ENCODE measurements around the gene SSPN.

The SSPN gene

GRCh38 chr12:26283046-26283445 is 87.7 kb downstream of the SSPN start:
- no peak overlapping the region for H3K4me3 ChIP-seq (ENCODE audit: low read depth, low read length)
- no peak for TF ChIP-seq CTCF (IDR thresholded peaks at IDR 0.05; ENCODE audit: insufficient read depth, low read depth, low read length, missing control alignments)
- DNase-seq (ENCODE audit: low read depth) = no peak

- no peak for DNase-seq (ENCODE audit: low read depth)
- TF ChIP-seq CTCF (IDR thresholded peaks at IDR 0.05; ENCODE audit: insufficient read depth, low read depth, low read length, missing control alignments) = no peak
- no peak overlapping the region for H3K4me3 ChIP-seq (ENCODE audit: low read depth, low read length)
These were observed 88.2 kb downstream of the SSPN start for GRCh38 chr12:26283617-26284016.

GRCh38 chr12:26285401-26285800 is 90.0 kb downstream of the SSPN start:
- TF ChIP-seq CTCF (IDR thresholded peaks at IDR 0.05; ENCODE audit: insufficient read depth, low read depth, low read length, missing control alignments) = no peak
- no peak for DNase-seq (ENCODE audit: low read depth)
- H3K4me3 ChIP-seq (ENCODE audit: low read depth, low read length) = no peak overlapping the region

- H3K4me3 ChIP-seq (ENCODE audit: low read depth, low read length) = no peak overlapping the region
- no peak for DNase-seq (ENCODE audit: low read depth)
- TF ChIP-seq CTCF (IDR thresholded peaks at IDR 0.05; ENCODE audit: insufficient read depth, low read depth, low read length, missing control alignments) = no peak
These were observed 90.8 kb downstream of the SSPN start for GRCh38 chr12:26286186-26286585.

GRCh38 chr12:26287671-26288381 is 92.5 kb downstream of the SSPN start:
- no peak overlapping the region for H3K4me3 ChIP-seq (ENCODE audit: low read depth, low read length)
- TF ChIP-seq CTCF (IDR thresholded peaks at IDR 0.05; ENCODE audit: insufficient read depth, low read depth, low read length, missing control alignments) = no peak
- peak; percentile 23 for DNase-seq (ENCODE audit: low read depth)

GRCh38 chr12:26290565-26290964 is 95.2 kb downstream of the SSPN start:
- no peak for TF ChIP-seq CTCF (IDR thresholded peaks at IDR 0.05; ENCODE audit: insufficient read depth, low read depth, low read length, missing control alignments)
- DNase-seq (ENCODE audit: low read depth) = no peak

GRCh38 chr12:26292596-26292995 is 97.2 kb downstream of the SSPN start:
- DNase-seq (ENCODE audit: low read depth) = no peak
- no peak overlapping the region for H3K4me3 ChIP-seq (ENCODE audit: low read depth, low read length)
- TF ChIP-seq CTCF (IDR thresholded peaks at IDR 0.05; ENCODE audit: insufficient read depth, low read depth, low read length, missing control alignments) = no peak

More at GRCh38 chr12:26290565-26290964, 95.2 kb downstream of the SSPN start:
- H3K4me3 ChIP-seq (ENCODE audit: low read depth, low read length) = no peak overlapping the region

Data from GM12865 (cell line).